OCI-LY3 (cell line): ENCODE measurements around the gene SERHL2.

Source experiments
- H2AFZ ChIP-seq: fragments of 200-600, 300-600 bp; shearing (Covaris generic); 2 replicates; pipeline ENCODE4 v1.6.0; 2014; ENCODE audit warnings: antibody characterized with exemption, low read depth, low read length
- H3K27ac ChIP-seq: fragments of 200-600, 300-600 bp; sonication (generic); 2 replicates; pipeline ENCODE4 v1.5.1; 2014; ENCODE audit warnings: mild to moderate bottlenecking, low read length, moderate library complexity, mixed read lengths
- H3K27me3 ChIP-seq: fragments of 200-600, 300-600 bp; sonication (generic); 2 replicates; pipeline ENCODE4 v1.6.1; 2014; ENCODE audit warnings: low read depth, low read length, mixed read lengths
- H3K36me3 ChIP-seq: fragments of 200-600, 300-600 bp; sonication (generic); replicated peaks from 2 replicates; pipeline ENCODE3; 2014; ENCODE audit warnings: low read depth, low read length, mixed read lengths
- H3K4me1 ChIP-seq: fragments of 300-600, 200-600 bp; sonication (generic); 2 replicates; pipeline ENCODE4 v1.6.1; 2014; ENCODE audit warnings: low read length, mixed read lengths
- H3K4me2 ChIP-seq: fragments of 200-600, 300-600 bp; sonication (generic); 2 replicates; pipeline ENCODE4 v1.6.1; 2014; ENCODE audit warnings: low read length, mixed read lengths
- H3K4me3 ChIP-seq: fragments of 300-600, 200-600 bp; sonication (generic); 2 replicates; pipeline ENCODE4 v1.5.1; 2014; ENCODE audit warnings: antibody characterized with exemption, mild to moderate bottlenecking, low read length, moderate library complexity
- H3K79me2 ChIP-seq: fragments of 300-600, 200-600 bp; shearing (Covaris generic); 2 replicates; pipeline ENCODE4 v1.6.1; 2014; ENCODE audit warnings: mild to moderate bottlenecking, low read length, mixed read lengths
- H3K9ac ChIP-seq: fragments of 300-600, 200-600 bp; shearing (Covaris generic); 2 replicates; pipeline ENCODE4 v1.6.0; 2014; ENCODE audit warnings: mild to moderate bottlenecking, low read length, moderate library complexity
- H3K9me3 ChIP-seq: fragments of 200-600, 300-600 bp; shearing (Covaris generic); 2 replicates; pipeline ENCODE4 v1.6.1; 2014; ENCODE audit warnings: low read length, mixed read lengths; ENCODE audit not compliant: insufficient read depth
- H4K20me1 ChIP-seq: fragments of 200-600, 300-600 bp; sonication (generic); 2 replicates; pipeline ENCODE4 v1.6.1; 2016; ENCODE audit warnings: low read length, mixed read lengths; ENCODE audit not compliant: insufficient read depth
- EZH2phosphoT487 ChIP-seq: fragments of 200-600 bp; shearing (Covaris generic); IDR thresholded peaks from 2 replicates; pipeline ENCODE4 v1.6.1; 2018; ENCODE audit warnings: antibody characterized with exemption, mixed run types, low read depth
- TF ChIP-seq, protein P1 (sequence below): fragments of 200-600, 300-600 bp; sonication (generic); IDR thresholded peaks from 2 replicates; pipeline ENCODE4 v1.5.1; 2014; ENCODE audit warnings: antibody characterized with exemption, low read length, low read depth

The SERHL2 gene

GRCh38 chr22:42582987-42583386, 29.2 kb downstream of the SERHL2 start:
- Histone ChIP-seq H3K79me2 (peaks cover 36% of the 10 kb centered on the region), H4K20me1 (peaks cover 2% of the 10 kb centered on the region; the same call in 1 of the 2 replicates), H3K9ac (no peak overlapping the region), H3K9me3 (no peaks in the 10 kb centered on the region), H3K4me2 (no peak overlapping the region), H3K36me3 (peaks cover 34% of the 10 kb centered on the region), H3K4me1 (peaks cover 9% of the 10 kb centered on the region), H2AFZ (no peak overlapping the region), H3K27me3 (no peaks in the 10 kb centered on the region), H3K27ac (no peak overlapping the region), H3K4me3 (no peak overlapping the region)
- no peak for TF ChIP-seq EZH2phosphoT487
- TF ChIP-seq, protein P1, sequence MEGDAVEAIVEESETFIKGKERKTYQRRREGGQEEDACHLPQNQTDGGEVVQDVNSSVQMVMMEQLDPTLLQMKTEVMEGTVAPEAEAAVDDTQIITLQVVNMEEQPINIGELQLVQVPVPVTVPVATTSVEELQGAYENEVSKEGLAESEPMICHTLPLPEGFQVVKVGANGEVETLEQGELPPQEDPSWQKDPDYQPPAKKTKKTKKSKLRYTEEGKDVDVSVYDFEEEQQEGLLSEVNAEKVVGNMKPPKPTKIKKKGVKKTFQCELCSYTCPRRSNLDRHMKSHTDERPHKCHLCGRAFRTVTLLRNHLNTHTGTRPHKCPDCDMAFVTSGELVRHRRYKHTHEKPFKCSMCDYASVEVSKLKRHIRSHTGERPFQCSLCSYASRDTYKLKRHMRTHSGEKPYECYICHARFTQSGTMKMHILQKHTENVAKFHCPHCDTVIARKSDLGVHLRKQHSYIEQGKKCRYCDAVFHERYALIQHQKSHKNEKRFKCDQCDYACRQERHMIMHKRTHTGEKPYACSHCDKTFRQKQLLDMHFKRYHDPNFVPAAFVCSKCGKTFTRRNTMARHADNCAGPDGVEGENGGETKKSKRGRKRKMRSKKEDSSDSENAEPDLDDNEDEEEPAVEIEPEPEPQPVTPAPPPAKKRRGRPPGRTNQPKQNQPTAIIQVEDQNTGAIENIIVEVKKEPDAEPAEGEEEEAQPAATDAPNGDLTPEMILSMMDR = no peak

GRCh38 chr22:42584364-42584940, 30.7 kb downstream of the SERHL2 start:
- no peaks in the 10 kb centered on the region for H3K27me3 ChIP-seq
- H3K4me3 ChIP-seq = no peak overlapping the region
- peaks cover 2% of the 10 kb centered on the region; the same call in 1 of the 2 replicates for H4K20me1 ChIP-seq
- H2AFZ ChIP-seq = no peak overlapping the region
- H3K4me1 ChIP-seq = peaks cover 10% of the 10 kb centered on the region
- H3K27ac ChIP-seq = no peak overlapping the region
- H3K79me2 ChIP-seq = peaks cover 28% of the 10 kb centered on the region
- TF ChIP-seq EZH2phosphoT487 = no peak
- TF ChIP-seq, protein P1 = no peak
- peaks cover 39% of the 10 kb centered on the region for H3K36me3 ChIP-seq
- H3K9ac ChIP-seq = no peak overlapping the region
- H3K9me3 ChIP-seq = no peaks in the 10 kb centered on the region
- H3K4me2 ChIP-seq = no peak overlapping the region

DNA sequence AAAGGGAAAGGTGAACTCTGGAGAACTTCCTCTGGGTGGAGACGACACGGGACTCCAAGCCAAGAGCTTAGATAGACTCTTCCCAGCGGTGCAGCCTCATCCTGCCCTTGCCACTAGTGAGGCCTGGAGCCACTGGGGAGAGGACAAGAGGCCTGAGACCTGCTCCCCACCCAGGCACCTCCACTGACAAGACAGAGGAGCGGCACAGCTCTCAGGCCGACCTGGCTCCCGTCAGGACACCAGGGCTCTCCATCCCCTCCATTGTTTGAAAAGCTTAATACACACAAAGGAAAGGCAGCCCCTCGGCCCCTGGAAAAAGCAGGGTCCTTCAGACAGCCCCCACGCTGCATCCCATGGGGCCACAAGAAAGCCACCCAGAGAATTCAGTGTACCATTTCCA, 31.3 kb downstream of the SERHL2 start:
- H3K4me2 ChIP-seq = no peak overlapping the region
- peaks cover 42% of the 10 kb centered on the region for H3K36me3 ChIP-seq
- no peak overlapping the region for H3K9ac ChIP-seq
- H4K20me1 ChIP-seq = no peaks in the 10 kb centered on the region
- peaks cover 24% of the 10 kb centered on the region for H3K79me2 ChIP-seq
- H3K9me3 ChIP-seq = no peaks in the 10 kb centered on the region
- TF ChIP-seq, protein P1 = no peak
- no peak for TF ChIP-seq EZH2phosphoT487
- no peak overlapping the region for H3K27ac ChIP-seq
- no peaks in the 10 kb centered on the region for H3K27me3 ChIP-seq
- no peak overlapping the region for H2AFZ ChIP-seq
- H3K4me3 ChIP-seq = no peak overlapping the region
- peaks cover 10% of the 10 kb centered on the region for H3K4me1 ChIP-seq

DNA sequence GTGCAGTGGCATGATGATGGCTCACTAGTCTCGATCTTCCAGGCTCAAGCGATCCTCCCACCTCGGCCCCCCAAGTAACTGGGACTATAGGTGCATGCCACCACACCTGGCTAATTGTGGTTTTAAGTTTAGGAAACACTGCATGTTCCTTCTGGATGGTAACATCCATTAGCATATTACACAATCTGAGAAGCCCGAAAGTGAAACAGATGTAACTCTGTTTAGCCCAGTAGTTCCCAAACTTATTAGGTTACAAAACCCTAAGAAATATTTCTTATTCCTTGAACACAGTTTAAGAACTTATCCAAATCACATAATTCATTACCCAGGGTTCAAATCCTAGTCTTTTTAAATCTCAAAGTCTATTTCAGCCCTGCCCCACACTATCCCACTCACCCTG, 32.6 kb downstream of the SERHL2 start:
- no peak for TF ChIP-seq EZH2phosphoT487
- TF ChIP-seq, protein P1 = no peak
- H3K79me2 ChIP-seq = peaks cover 16% of the 10 kb centered on the region
- H3K27me3 ChIP-seq = no peaks in the 10 kb centered on the region
- H3K4me2 ChIP-seq = no peak overlapping the region
- H3K27ac ChIP-seq = no peak overlapping the region
- no peaks in the 10 kb centered on the region for H3K9me3 ChIP-seq
- no peak overlapping the region for H2AFZ ChIP-seq
- no peaks in the 10 kb centered on the region for H4K20me1 ChIP-seq
- no peak overlapping the region for H3K4me3 ChIP-seq
- H3K9ac ChIP-seq = no peak overlapping the region
- peaks cover 51% of the 10 kb centered on the region for H3K36me3 ChIP-seq
- peaks cover 10% of the 10 kb centered on the region for H3K4me1 ChIP-seq
